ENCODE data around the gene MAN2C1. TPM values are rescaled to one million over a fixed set of nuclear protein-coding genes. Genes with fewer than 3 reads are reported as not detected.
"Not testable (repeated sequence)": the region's sequence is repeated elsewhere in the genome, so short reads cannot be mapped to it uniquely, and the experiment has no call there.

MAN2C1 gene
- polyA plus RNA-seq, 3 donors from 2014 or later, result 25.6 to 50.8 (median 30.1) TPM

DNA sequence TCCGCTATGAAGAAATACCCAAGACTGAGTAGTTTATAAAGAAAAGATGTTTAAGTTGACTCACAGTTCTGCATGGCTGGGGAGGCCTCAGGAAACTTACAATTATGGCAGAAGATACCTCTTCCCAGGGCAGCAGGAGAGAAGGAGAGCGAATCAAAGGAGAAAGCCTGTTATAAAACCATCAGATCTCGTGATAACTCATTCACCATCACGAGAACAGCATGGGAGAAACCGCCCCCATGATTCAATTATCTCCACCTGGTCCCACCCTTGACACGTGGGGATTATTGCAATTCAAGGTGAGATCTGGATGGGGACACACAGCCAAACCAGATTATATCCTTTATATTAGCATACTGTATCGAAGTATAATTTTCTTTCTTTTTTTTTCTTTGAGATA is 36.3 kb downstream of the MAN2C1 start:
- H3K4me3 Mint-ChIP-seq, result peak overlapping the region in 1 of 5 donors; percentile 2
- peak overlapping the region in 5 of 6 donors; percentile 6 to 51 (median 37) for H3K27ac Mint-ChIP-seq
- H3K4me1 Mint-ChIP-seq, result peaks cover 37 to 38% of the 10 kb centered on the region in 2 donors
- not testable (repeated sequence) for DNase-seq, H3K36me3 Mint-ChIP-seq, H3K9me3 Mint-ChIP-seq
- peaks cover 10 to 27% (median 12%) of the 10 kb centered on the region in 3 donors for H3K27me3 Mint-ChIP-seq (ENCODE audit: low read depth in 3 of 3)

DNA sequence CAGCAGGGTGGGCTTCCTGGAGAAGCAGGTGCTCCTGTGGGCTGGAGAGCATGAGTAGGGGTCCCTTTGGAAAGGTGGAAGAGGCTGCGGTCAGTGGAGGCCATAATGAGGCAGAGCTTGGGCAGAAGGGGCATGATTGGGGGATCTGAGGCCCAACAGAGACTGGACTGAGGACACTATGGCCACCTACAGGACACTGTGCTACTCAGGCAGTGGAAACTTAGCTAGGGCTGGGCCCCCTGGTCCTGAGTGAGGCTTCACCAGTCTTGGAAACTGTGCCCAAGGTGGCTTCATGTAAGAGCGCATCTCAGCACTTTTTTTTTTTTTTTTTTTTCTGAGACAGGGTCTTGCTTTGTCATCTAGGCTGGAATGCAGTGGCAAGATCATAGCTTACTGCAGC is 38.8 kb downstream of the MAN2C1 start:
- peaks cover 14% of the 10 kb centered on the region in 2 donors for H3K4me1 Mint-ChIP-seq
- no peaks in the 10 kb centered on the region for H3K36me3 Mint-ChIP-seq
- H3K4me3 Mint-ChIP-seq, result no peak overlapping the region
- H3K9me3 Mint-ChIP-seq, result no peaks in the 10 kb centered on the region
- H3K27me3 Mint-ChIP-seq (ENCODE audit: low read depth in 3 of 3), result peaks cover 4 to 18% (median 6%) of the 10 kb centered on the region in 3 donors
- no peak overlapping the region for H3K27ac Mint-ChIP-seq
- DNase-seq, result no peak

- H3K9me3 Mint-ChIP-seq, result no peaks in the 10 kb centered on the region
- H3K4me3 Mint-ChIP-seq, result no peak overlapping the region
- H3K27ac Mint-ChIP-seq, result no peak overlapping the region
- peaks cover 1 to 10% (median 4%) of the 10 kb centered on the region in 3 donors for H3K27me3 Mint-ChIP-seq (ENCODE audit: low read depth in 3 of 3)
- no peak for DNase-seq
- peaks cover 5 to 7% of the 10 kb centered on the region in 2 donors for H3K4me1 Mint-ChIP-seq
- H3K36me3 Mint-ChIP-seq, result no peaks in the 10 kb centered on the region
These were observed 39.7 kb downstream of the MAN2C1 start for GRCh38 chr15:75328493-75329314.

DNA sequence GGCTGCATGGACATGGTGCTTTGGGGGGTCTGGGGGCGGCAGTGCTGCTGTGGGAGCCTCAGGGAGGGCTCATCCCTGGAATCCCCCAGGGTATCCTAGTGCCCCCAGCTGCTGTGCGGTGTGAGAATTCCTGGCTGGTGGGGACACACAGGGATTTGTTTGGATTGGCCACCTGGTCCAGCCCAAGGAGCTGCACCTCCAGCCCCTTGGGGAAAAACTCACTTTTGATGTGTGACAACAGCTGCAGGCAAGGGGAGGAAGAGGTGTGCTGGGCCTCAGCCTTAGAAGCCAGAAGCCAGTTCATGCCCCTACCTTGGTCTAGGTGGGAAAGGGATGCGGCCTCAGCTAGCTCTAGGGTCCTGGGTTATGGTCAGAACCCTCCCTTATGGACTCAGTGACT is 40.9 kb downstream of the MAN2C1 start:
- Mint-ChIP-seq H3K27me3 (ENCODE audit: low read depth in 3 of 3) (peaks cover 0 to 7% (median 0%) of the 10 kb centered on the region in 3 donors), H3K36me3 (no peaks in the 10 kb centered on the region), H3K9me3 (no peaks in the 10 kb centered on the region), H3K4me3 (no peak overlapping the region), H3K4me1 (no peaks in the 10 kb centered on the region), H3K27ac (no peak overlapping the region)
- DNase-seq, result no peak

DNA sequence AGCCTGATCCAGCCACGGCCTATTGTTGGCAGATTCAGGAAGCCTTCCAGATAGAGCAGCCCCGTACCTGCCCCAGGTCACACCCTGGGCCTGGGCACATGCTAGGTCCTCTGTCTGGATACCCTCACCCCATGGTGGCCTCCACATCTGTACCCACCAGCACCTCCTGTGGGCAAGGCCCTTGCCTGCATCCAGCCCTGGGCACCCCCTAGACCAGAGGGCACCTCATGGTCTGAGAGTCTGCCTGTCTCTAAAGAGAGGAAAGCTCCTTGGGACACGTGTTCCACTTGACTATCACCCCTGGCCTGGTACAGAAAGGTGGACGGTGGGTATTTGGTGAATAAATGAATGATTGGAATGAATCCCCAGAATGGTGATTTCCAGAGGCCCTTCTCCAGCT is 41.4 kb downstream of the MAN2C1 start:
- Mint-ChIP-seq H3K27me3 (ENCODE audit: low read depth in 3 of 3) (peaks cover 0 to 7% (median 0%) of the 10 kb centered on the region in 3 donors), H3K4me1 (no peaks in the 10 kb centered on the region), H3K4me3 (no peak overlapping the region), H3K9me3 (no peaks in the 10 kb centered on the region), H3K36me3 (no peaks in the 10 kb centered on the region), H3K27ac (peak overlapping the region in 1 of 6 donors; percentile 21)
- DNase-seq, result no peak

DNA sequence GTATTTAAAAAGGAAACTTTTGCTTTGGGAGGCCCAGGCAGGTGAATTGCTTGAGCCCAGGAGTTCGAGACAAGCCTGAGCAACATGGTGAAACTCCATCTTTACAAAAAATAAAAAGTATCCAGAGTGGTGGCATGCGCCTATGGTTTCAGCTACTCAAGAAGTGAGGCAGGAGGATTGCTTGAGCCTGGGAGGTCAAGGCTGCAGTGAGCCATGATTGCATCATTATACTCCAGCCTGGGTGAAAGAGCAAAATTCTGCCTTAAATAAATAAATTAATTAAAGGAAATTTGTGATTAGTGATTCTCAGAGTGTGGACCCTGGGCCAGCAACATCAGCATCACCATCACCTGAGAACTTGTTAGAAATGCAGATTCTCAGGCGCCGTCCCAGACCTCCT is 42.5 kb downstream of the MAN2C1 start:
- Mint-ChIP-seq H3K36me3 (no peaks in the 10 kb centered on the region), H3K27me3 (ENCODE audit: low read depth in 3 of 3) (peaks cover 0 to 5% (median 1%) of the 10 kb centered on the region in 3 donors), H3K9me3 (no peaks in the 10 kb centered on the region), H3K27ac (no peak overlapping the region), H3K4me3 (no peak overlapping the region), H3K4me1 (no peaks in the 10 kb centered on the region)
- no peak for DNase-seq

DNA sequence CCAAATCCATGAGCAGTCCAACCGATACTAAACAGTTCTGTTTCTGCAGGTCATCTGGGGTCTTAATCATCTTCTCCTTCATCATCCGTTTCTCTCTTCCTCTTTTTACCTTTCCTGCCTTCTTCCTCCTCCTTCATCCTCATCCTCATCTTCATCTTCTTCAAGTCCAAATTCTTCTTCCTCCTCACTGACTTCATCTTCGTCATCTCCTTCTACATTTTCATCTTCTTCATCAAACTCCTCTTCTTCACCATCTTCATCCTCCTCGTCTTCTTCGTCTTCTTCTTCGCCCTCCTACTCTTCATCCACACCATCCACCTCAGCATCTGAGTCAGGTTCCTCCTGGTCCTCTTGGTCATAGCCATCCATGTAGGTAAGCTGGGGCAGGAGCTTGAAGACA is 46.7 kb downstream of the MAN2C1 start:
- peaks cover 0 to 3% (median 0%) of the 10 kb centered on the region in 3 donors for H3K36me3 Mint-ChIP-seq
- no peak overlapping the region for H3K4me3 Mint-ChIP-seq
- H3K9me3 Mint-ChIP-seq, result no peaks in the 10 kb centered on the region
- H3K4me1 Mint-ChIP-seq, result no peaks in the 10 kb centered on the region
- H3K27me3 Mint-ChIP-seq (ENCODE audit: low read depth in 3 of 3), result peaks cover 0 to 3% (median 3%) of the 10 kb centered on the region in 3 donors
- DNase-seq, result no peak
- peak overlapping the region in 1 of 6 donors; percentile 33 for H3K27ac Mint-ChIP-seq

GRCh38 chr15:75319231-75319897 is 49.0 kb downstream of the MAN2C1 start:
- not testable (repeated sequence) for H3K4me1 Mint-ChIP-seq; H3K9me3 Mint-ChIP-seq; H3K27me3 Mint-ChIP-seq (ENCODE audit: low read depth in 3 of 3); H3K27ac Mint-ChIP-seq; H3K36me3 Mint-ChIP-seq; DNase-seq; H3K4me3 Mint-ChIP-seq

- H3K4me1 Mint-ChIP-seq, result peaks cover 26 to 27% of the 10 kb centered on the region in 2 donors
These were observed 53.7 kb downstream of the MAN2C1 start for GRCh38 chr15:75314552-75315290.

DNA sequence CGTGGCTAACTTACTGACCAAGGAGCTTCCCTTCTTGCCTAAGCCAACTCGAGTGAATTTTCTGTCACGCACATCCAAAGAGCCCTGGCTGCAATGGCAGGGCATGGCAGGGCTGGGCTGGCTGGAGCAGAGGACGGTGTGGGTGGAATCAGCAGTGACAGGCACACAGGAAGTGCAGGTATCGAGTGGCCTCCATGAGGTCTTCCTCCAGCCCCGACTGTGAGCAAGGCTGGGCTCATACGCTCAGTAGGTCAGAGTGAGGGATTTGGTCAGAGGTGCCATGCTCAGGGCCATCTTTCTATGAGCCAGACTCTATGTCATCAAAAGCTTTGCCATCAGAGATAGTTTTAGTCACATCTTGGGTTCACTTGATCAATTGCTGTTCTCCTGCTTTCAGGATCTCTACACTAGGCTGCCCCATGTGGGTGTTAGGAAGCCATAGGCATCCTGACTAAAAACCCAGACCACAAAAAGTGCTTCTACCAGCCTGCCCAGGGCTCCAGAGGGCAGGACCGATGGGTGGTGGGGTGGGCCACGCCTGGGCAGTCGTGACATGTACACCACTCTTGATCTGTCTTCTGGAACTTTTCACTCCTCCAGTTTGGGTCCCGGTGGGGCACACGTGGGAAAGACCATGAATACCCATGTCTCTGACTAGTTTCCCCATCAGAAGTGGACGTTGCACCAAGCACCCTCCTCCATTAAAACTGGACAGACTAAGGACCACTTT is 55.1 kb downstream of the MAN2C1 start:
- Mint-ChIP-seq H3K4me1 (peaks cover 26 to 27% of the 10 kb centered on the region in 2 donors), H3K27ac (peak overlapping the region in 1 of 6 donors; percentile 61), H3K9me3 (peaks cover 0 to 16% (median 7%) of the 10 kb centered on the region in 6 donors), H3K27me3 (ENCODE audit: low read depth in 3 of 3) (peaks cover 0 to 4% (median 2%) of the 10 kb centered on the region in 3 donors), H3K4me3 (peak overlapping the region; percentile 7 to 64 (median 22)), H3K36me3 (peaks cover 0 to 8% (median 6%) of the 10 kb centered on the region in 3 donors)
- DNase-seq, result no peak

More at GRCh38 chr15:75314552-75315290, 53.7 kb downstream of the MAN2C1 start:
- Mint-ChIP-seq H3K4me3 (no peak overlapping the region), H3K36me3 (peaks cover 0 to 8% (median 6%) of the 10 kb centered on the region in 3 donors), H3K9me3 (peaks cover 0 to 16% (median 7%) of the 10 kb centered on the region in 6 donors), H3K27me3 (ENCODE audit: low read depth in 3 of 3) (peaks cover 2 to 4% (median 3%) of the 10 kb centered on the region in 3 donors), H3K27ac (peak overlapping the region in 1 of 6 donors; percentile 52)
- no peak for DNase-seq

DNA sequence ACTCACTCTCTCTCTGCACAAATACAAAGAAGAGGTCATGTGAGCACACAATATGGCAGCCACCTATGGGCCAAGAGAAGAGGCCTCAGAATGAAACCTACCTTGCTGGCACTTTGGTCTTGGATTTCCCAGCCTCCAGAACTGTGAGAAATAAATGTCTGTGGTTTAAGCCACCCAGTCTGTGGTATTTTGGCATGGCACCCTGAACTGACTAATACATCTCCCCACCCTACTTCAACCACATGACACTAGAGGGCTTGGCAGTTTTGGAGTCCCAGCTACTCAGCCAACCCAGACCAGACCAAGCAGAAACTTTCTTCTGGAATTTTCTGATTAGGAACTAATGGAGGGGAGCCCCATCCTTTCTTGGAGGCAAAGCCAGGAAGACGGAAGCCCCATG is 55.9 kb downstream of the MAN2C1 start:
- H3K27me3 Mint-ChIP-seq (ENCODE audit: low read depth in 3 of 3); H3K36me3 Mint-ChIP-seq: not testable (repeated sequence)
- DNase-seq, result peak; percentile 44 to 49 (median 48)
- Mint-ChIP-seq H3K4me1 (peaks cover 26 to 27% of the 10 kb centered on the region in 2 donors), H3K27ac (peak overlapping the region; percentile 22 to 85 (median 66)), H3K4me3 (peak overlapping the region; percentile 40 to 71 (median 64)), H3K9me3 (peaks cover 0 to 16% (median 7%) of the 10 kb centered on the region in 6 donors)

DNA sequence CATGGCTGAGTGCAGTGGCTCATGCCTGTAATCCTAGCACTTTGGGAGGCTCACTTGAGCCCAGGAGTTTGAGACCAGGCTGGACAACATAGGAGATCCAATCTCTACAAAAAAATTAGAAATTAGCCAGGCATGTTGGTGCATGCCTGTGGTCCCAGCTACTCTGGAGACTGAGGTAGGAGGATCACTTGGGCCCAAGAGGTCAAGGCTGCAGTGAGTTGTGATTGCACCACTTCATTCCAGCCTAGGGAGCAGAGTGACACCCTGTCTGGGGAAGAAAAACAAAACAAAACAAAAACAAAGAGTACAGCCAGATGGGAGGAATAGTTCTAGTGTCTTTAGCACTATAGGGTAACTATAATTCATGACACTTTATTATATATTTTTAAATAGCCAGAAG is 58.7 kb downstream of the MAN2C1 start:
- Mint-ChIP-seq H3K9me3 (peaks cover 0 to 16% (median 7%) of the 10 kb centered on the region in 6 donors), H3K4me1 (peaks cover 26 to 27% of the 10 kb centered on the region in 2 donors), H3K4me3 (no peak overlapping the region), H3K27me3 (ENCODE audit: low read depth in 3 of 3) (peaks cover 6% of the 10 kb centered on the region in 3 donors), H3K36me3 (peaks cover 0 to 6% (median 3%) of the 10 kb centered on the region in 3 donors), H3K27ac (peak overlapping the region in 1 of 6 donors; percentile 11)
- DNase-seq, result no peak
